ENCODE results near the gene DNAI1.

Gene DNAI1

GRCh38 chr9:34446468-34446891 lies 12.1 kb upstream of the DNAI1 start:
- TF ChIP-seq POLR2AphosphoS5 (IDR thresholded peaks at IDR 0.05; ENCODE audit: low read depth): no peak
- TF ChIP-seq, protein P1, sequence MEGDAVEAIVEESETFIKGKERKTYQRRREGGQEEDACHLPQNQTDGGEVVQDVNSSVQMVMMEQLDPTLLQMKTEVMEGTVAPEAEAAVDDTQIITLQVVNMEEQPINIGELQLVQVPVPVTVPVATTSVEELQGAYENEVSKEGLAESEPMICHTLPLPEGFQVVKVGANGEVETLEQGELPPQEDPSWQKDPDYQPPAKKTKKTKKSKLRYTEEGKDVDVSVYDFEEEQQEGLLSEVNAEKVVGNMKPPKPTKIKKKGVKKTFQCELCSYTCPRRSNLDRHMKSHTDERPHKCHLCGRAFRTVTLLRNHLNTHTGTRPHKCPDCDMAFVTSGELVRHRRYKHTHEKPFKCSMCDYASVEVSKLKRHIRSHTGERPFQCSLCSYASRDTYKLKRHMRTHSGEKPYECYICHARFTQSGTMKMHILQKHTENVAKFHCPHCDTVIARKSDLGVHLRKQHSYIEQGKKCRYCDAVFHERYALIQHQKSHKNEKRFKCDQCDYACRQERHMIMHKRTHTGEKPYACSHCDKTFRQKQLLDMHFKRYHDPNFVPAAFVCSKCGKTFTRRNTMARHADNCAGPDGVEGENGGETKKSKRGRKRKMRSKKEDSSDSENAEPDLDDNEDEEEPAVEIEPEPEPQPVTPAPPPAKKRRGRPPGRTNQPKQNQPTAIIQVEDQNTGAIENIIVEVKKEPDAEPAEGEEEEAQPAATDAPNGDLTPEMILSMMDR (IDR thresholded peaks at IDR 0.05; ENCODE audit: insufficient read depth, low read length): no peak
- TF ChIP-seq SPI1 (IDR thresholded peaks at IDR 0.05; ENCODE audit: borderline replicate concordance, low read depth): no peak
- TF ChIP-seq, protein P2, sequence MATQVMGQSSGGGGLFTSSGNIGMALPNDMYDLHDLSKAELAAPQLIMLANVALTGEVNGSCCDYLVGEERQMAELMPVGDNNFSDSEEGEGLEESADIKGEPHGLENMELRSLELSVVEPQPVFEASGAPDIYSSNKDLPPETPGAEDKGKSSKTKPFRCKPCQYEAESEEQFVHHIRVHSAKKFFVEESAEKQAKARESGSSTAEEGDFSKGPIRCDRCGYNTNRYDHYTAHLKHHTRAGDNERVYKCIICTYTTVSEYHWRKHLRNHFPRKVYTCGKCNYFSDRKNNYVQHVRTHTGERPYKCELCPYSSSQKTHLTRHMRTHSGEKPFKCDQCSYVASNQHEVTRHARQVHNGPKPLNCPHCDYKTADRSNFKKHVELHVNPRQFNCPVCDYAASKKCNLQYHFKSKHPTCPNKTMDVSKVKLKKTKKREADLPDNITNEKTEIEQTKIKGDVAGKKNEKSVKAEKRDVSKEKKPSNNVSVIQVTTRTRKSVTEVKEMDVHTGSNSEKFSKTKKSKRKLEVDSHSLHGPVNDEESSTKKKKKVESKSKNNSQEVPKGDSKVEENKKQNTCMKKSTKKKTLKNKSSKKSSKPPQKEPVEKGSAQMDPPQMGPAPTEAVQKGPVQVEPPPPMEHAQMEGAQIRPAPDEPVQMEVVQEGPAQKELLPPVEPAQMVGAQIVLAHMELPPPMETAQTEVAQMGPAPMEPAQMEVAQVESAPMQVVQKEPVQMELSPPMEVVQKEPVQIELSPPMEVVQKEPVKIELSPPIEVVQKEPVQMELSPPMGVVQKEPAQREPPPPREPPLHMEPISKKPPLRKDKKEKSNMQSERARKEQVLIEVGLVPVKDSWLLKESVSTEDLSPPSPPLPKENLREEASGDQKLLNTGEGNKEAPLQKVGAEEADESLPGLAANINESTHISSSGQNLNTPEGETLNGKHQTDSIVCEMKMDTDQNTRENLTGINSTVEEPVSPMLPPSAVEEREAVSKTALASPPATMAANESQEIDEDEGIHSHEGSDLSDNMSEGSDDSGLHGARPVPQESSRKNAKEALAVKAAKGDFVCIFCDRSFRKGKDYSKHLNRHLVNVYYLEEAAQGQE (IDR thresholded peaks at IDR 0.05; ENCODE audit: insufficient replicate concordance, low read depth): no peak
- no peak for TF ChIP-seq GABPA (IDR thresholded peaks at IDR 0.05; ENCODE audit: low read depth)
- no peak for DNase-seq (ENCODE audit: low read depth in 1 of 2, low spot score in 1 of 2)
- Histone ChIP-seq H3K27ac (replicated peaks) (no peak overlapping the region), H3K4me3 (replicated peaks; ENCODE audit: insufficient read depth, low read length) (no peak overlapping the region), H3K27me3 (ENCODE audit: insufficient read depth, poor library complexity, severe bottlenecking) (no peaks in the 10 kb centered on the region)

- no peaks in the 10 kb centered on the region for H3K27me3 ChIP-seq (ENCODE audit: insufficient read depth, poor library complexity, severe bottlenecking)
- TF ChIP-seq, protein P2 (IDR thresholded peaks at IDR 0.05; ENCODE audit: insufficient replicate concordance, low read depth): no peak
- no peak for TF ChIP-seq GABPA (IDR thresholded peaks at IDR 0.05; ENCODE audit: low read depth)
- H3K27ac ChIP-seq (replicated peaks): no peak overlapping the region
- no peak overlapping the region for H3K4me3 ChIP-seq (replicated peaks; ENCODE audit: insufficient read depth, low read length)
- no peak for DNase-seq (ENCODE audit: low read depth in 1 of 2, low spot score in 1 of 2)
Observed at GRCh38 chr9:34446951-34447350, 11.7 kb upstream of the DNAI1 start.

DNA sequence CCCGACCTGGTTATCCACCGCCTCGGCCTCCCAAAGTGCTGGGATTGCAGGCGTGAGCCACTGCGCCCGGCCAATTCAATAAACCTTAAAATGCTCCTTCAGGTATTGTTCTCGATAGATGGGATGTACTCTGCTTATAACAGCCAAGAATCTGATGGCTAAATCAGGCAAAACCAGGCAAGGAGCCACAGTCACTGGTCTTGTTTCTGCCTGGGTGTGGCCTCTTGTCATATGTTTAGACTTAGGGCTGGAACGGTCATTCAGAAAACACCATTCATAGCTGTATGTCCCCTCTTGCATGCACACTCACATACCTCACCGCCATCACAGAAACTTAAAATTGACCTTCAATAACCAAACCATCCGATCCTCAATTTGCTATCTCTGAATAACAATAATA lies 8.0 kb upstream of the DNAI1 start:
- H3K4me3 ChIP-seq (replicated peaks; ENCODE audit: insufficient read depth, low read length): no peak overlapping the region
- H3K27me3 ChIP-seq (ENCODE audit: insufficient read depth, poor library complexity, severe bottlenecking): no peaks in the 10 kb centered on the region
- no peak overlapping the region for H3K27ac ChIP-seq (replicated peaks)
- TF ChIP-seq, protein P1 (IDR thresholded peaks at IDR 0.05; ENCODE audit: insufficient read depth, low read length): no peak
- TF ChIP-seq POLR2AphosphoS5 (IDR thresholded peaks at IDR 0.05; ENCODE audit: low read depth): no peak
- no peak for TF ChIP-seq SPI1 (IDR thresholded peaks at IDR 0.05; ENCODE audit: borderline replicate concordance, low read depth)
- TF ChIP-seq, protein P2 (IDR thresholded peaks at IDR 0.05; ENCODE audit: insufficient replicate concordance, low read depth): no peak
- TF ChIP-seq GABPA (IDR thresholded peaks at IDR 0.05; ENCODE audit: low read depth): no peak
- DNase-seq (ENCODE audit: low read depth in 1 of 2, low spot score in 1 of 2): no peak

GRCh38 chr9:34451135-34451534 lies 7.5 kb upstream of the DNAI1 start:
- TF ChIP-seq SPI1 (IDR thresholded peaks at IDR 0.05; ENCODE audit: borderline replicate concordance, low read depth) (no peak), GABPA (IDR thresholded peaks at IDR 0.05; ENCODE audit: low read depth) (no peak), POLR2AphosphoS5 (IDR thresholded peaks at IDR 0.05; ENCODE audit: low read depth) (no peak)
- TF ChIP-seq, protein P2 (IDR thresholded peaks at IDR 0.05; ENCODE audit: insufficient replicate concordance, low read depth): no peak
- TF ChIP-seq, protein P1 (IDR thresholded peaks at IDR 0.05; ENCODE audit: insufficient read depth, low read length): no peak

More at GRCh38 chr9:34451135-34451534, 7.5 kb upstream of the DNAI1 start:
- H3K27me3 ChIP-seq (ENCODE audit: insufficient read depth, poor library complexity, severe bottlenecking): no peaks in the 10 kb centered on the region
- DNase-seq (ENCODE audit: low read depth in 1 of 2, low spot score in 1 of 2): no peak
- no peak overlapping the region for H3K27ac ChIP-seq (replicated peaks)
- no peak overlapping the region for H3K4me3 ChIP-seq (replicated peaks; ENCODE audit: insufficient read depth, low read length)
